Adipose tissue (tissue), 3 donors: ENCODE measurements around the gene DHRS13. TPM values are rescaled to one million over a fixed set of nuclear protein-coding genes. Genes with fewer than 3 reads are reported as not detected.
"Not testable (repeated sequence)": the region's sequence is repeated elsewhere in the genome, so short reads cannot be mapped to it uniquely, and the experiment has no call there.

Source experiments
- H3K27ac ChIP-seq: one replicate; pipeline ENCODE4 v1.5.1; 2013; ENCODE audit warnings: low read depth, low read length
- WGBS, 3 donors: extraction: QIAGEN DNeasy Blood & Tissue Kit; methylation state at CpG; one replicate each; pipeline ENCODE4 v1.1.7; 2013; 5-methylcytosine and 5-hydroxymethylcytosine counted together
- polyA plus RNA-seq, 3 donors: library from polyadenylated mRNA; stranded (reverse); fragments of 200-250 nt; gene quantifications; one replicate each; pipeline ENCODE4 v1.2.3, GENCODE V29; 2013
- donor health status: healthy with polysubstance abuse.
- donor health status: Bipolar disorder and iron deficiency.
- donor health status: healthy.

Gene DHRS13
- polyA plus RNA-seq, 3 donors: 3.9 to 6.5 (median 5.3) TPM

DNA sequence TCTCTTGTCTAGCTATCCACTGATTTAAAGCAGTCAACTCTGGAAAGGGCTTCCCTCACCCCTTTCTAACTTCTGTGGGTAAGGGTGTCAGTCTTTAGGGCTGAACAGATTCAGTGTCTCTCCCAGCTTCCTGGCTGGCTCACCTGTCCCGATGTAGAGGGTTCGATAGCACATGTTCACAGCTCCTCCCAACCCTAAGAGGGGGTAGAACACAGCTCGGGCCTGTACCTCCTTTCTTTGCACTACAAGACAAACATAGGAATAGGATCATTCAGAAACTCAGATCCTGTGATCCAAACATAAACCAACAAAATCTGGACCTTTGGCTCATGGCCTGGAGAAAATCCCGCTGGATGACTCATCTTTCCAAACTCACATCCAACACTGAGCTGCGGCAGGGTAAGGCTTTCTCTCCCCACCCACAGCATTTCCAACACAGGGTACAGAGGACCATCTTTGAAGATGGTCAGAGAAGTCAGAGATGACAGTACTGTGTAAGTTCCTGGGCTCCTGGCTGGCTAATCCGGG is 5.8 kb upstream of the DHRS13 start:
- H3K27ac ChIP-seq: no peak overlapping the region
- WGBS, 3 donors: 49 to 53% (median 50%) methylated on average over 6 of the region's 6 CpGs

DNA sequence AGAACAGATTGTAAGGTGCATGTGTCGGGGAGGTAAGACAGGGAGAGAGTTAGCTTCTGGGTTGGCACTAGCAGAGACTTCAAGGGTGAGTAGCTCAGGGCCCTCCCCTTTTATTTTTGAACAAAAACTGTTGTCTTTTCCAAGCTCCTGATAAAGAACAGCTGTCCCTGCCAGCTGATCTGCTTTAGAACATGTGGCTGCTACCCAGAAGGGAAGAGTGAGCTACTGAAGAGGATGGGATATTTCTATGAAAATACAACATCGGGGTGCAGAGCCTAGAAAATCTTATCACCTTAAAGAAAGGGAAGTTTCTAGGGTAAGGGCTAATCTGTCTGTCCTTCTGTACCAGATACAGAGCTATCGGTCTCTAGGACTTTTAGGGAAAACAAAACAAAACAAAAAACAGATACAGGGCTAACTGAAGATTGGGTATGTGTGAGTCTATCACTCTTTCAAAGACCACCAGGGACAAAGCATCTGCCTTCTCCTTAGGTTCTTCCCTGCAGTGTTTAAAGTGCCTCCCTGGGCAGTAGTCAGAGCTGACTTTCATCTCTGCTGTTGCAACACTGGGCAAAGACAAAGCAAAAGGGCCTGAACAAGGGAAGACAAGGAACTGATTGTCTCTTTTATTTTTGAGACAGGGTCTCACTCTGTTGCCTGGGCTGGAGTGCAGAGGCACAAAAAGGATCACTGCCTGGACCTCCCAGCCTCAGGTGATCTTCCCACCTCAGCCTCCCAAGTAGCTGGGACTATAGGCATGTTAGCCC is 5.0 kb upstream of the DHRS13 start:
- WGBS, 3 donors: 78 to 89% (median 83%) methylated on average over 3 of the region's 3 CpGs
- no peak overlapping the region for H3K27ac ChIP-seq

DNA sequence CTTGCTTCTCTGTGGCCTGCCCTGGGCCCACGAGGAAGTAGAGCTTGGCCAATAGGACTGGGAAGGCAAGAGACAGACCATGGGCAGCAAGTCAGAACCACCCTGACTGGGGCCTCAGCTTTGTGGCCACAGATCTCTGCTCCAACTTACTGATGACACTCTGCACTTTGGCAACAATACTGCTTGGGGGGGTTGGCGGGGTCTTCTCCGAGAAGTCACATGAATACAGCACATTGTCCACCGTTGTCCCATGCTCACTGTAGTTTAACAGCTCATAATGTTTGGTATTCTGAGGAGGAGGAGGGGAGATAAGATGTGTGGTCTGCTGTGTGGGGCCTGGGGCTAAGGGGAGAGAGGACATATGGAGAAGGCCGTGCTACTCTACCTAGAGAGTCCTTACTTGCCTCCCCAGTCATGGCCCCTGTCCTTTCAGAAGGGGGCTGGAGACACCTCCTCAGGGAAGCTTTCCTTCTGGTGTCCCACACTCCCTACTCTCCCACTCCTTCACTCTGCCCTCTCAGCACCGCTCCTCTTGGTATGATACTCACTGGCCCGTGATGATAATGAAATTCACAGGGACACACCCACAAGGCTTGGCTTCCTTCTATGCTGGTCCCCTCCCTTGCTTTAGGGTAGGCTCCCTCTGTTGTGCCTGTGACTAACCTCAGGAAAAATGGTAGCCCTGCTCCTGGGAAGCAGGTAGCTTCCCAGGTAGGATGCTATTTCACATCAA is 4.0 kb upstream of the DHRS13 start:
- WGBS, 3 donors: 61 to 77% (median 68%) methylated on average over 7 of the region's 7 CpGs
- no peak overlapping the region for H3K27ac ChIP-seq

DNA sequence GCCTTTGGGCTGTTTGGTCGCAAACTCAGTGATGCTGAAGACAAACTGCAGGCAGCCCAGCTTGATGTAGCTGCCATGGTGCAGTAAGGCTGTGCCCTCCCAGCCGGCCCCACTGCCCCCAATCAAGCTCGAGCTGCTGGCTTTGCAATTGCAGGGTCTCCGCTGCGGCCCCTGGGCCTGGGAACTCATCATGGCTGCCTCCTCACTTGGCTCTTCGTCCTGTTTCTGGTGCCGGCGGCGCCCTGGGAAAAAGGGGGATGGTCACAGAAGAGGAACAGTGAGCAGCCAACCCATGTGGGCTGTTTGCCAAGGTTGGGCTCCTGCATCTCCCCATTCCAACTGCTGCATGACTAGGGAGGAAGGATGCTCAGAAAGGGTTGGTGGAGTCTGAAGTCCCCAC is 3.4 kb upstream of the DHRS13 start:
- WGBS, 3 donors: 76 to 81% (median 80%) methylated on average over 9 of the region's 9 CpGs
- H3K27ac ChIP-seq: no peak overlapping the region

DNA sequence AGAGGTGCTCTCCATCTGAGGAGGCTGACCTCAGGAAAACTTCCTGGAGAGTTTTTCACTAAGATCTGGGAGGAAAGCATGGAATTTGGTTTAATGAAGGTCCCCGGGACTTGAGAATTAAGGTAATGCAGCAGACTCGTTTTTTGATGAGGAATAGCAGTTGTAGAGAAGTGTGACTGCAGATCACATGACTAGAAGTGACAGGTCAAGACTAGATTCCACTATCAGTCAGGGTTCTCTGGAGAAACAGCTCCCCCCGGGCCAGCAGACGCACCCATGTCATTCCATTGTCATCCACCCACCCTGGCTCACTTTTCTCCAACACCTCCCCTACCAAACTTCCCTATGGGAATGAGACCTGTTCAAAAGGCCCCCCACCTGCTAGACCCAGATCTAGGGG is 1.9 kb upstream of the DHRS13 start:
- WGBS, 3 donors: 57 to 75% (median 63%) methylated on average over 4 of the region's 4 CpGs
- H3K27ac ChIP-seq: no peak overlapping the region

DNA sequence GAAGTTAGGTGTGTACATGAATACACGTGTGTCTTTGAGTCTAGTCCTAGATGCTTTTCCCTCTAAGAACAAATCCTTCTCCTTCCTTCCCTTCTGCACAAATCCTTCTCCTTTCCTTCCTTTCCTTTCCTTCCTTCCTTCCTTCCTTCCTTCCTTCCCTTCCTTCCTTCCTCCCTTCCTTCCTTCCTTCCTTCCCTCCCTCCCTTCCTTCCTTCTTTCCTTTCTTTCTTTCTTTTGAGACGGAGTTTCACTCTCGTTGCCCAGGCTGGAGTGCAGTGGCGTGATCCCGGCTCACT is 615 bp upstream of the DHRS13 start:
- 55 to 60% (median 57%) methylated on average over 5 of the region's 5 CpGs for whole genome bisulfite sequencing, 3 donors
- not testable (repeated sequence) for H3K27ac ChIP-seq

DNA sequence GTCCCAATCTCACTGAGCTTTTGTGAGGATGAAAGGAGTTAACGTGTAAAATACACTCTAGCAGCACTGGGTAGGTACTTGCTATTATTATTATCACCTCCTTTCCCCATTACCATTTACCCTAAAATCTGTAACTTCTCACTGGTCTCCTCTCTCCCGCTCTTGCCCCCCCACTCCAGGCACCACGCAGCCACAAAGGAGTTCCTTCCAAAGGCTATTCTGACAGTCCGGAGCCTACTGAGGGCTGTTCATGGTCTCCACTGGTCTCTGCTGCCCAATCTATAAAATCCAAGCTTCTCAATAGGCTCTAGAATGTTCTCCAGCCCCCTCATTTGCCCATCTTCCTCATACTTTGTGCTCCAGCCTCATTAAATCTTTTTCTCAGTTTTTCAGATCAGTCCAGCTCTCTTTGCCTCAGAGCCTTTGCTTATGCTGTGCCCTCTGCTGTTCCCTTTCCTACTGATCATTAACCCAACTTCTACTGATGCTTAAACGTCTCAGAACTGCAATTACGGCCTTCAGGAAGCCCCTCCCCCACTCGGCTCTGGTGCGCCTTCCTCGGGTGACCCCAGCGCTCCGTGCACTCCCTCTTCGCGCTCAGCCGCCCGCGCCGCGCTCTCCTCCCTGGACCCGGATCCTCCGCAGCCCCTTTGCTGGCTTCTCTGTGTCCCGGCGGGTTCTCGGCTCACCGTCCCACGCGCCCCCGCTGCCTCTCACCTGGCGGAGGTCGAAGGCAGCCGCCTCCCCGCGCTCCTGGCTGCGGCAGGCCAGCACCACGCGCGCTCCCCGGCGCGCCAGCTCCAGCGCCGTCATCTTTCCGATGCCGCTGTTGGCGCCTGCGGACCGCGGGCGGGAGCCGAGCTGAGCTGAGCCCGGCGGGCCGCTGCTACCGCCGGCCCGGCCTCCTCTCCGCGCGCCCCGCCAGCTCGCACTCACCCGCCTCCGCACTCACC is 737 bp downstream of the DHRS13 start:
- 4 to 6% (median 5%) methylated on average over 46 to 62 of the region's 62 CpGs for WGBS, 3 donors
- H3K27ac ChIP-seq: peak overlapping the region; percentile 60

DNA sequence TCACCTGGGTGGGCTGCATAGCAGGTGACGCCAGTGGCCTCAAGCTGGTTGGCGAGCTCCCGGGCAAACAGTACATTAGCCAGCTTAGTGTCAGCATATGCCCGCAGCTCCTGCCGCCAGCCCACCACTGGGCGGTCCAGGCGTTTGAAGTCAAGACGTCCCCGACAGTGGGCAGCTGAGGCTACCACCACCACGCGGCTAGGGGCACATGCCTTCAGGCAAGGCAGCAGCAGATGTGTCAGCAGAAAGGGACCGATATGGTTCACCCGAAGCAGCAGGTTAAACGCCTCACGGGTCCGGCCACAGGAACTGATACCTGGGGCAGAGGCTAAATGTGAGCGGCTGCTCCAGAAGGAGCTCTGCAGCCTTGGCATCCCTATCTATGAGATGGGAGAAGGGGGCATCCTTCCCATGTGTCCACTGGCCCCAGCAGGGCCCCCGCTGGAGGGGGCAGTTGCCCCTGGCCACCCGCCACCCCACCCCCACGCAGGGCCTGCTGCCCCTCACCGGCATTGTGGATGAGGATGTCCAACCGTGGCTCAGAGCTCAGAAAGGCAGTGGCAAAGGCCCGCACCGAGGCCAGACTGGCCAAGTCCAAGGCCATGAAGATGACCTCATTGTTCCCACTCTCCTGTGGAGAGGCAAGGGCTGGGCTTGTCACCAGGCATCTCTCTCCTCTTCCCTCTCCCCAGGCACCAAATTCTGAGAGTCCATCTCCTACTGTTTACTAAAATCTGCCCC is 1.7 kb downstream of the DHRS13 start:
- WGBS, 3 donors: 86 to 95% (median 94%) methylated on average over 24 of the region's 24 CpGs
- no peak overlapping the region for H3K27ac ChIP-seq

DNA sequence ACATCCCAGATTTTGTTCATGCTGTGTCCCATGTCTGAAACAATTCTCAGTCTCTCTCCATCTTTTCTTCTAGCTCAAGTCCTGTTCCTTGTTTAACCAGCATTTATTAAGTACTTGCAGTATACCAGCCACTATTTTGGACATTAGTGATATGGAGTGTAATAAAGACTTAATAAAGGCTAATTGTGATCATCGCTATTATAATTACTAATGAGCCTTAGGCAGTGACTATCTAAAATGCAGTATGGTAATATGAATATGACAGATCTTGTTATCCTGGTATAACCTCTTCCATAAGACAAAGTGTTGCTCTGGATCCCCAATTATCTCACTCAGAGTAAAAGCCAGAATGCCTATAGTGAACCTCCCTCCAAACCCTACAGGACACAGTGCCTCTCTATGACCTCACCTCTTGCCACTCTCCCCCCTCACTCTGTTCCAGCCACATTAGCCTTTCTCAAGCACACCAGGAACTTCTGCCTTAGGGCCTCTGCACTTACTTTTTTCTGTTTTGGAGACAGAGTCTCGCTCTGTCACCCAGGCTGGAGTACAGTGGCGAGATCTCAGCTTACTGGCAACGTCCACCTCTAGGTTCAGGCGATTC is 3.6 kb downstream of the DHRS13 start:
- 95 to 98% (median 97%) methylated on average over 5 of the region's 5 CpGs for WGBS, 3 donors
- H3K27ac ChIP-seq: no peak overlapping the region

DNA sequence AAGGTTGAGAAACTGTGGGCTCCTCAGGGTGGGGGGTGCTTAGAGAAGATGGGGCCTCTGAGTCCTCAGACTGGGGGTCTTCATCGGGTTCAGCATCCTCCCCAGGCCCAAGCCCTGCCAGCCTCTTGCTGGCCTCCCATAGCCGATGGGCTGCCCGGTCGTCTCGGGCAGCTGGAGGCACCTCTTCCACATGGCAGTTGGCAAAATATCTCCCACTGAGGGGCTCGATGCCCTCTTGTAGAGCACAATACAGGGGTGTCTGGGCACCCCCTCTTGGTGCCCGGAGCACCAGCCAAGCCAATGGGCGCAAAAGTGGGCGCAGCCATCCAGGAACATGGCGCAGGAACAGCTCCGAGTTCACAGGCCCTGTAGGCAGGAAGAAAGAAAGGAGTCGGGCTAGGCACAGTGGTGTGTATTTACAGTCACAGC is 4.3 kb downstream of the DHRS13 start:
- WGBS, 3 donors: 88 to 94% (median 92%) methylated on average over 12 of the region's 12 CpGs
- H3K27ac ChIP-seq: no peak overlapping the region

DNA sequence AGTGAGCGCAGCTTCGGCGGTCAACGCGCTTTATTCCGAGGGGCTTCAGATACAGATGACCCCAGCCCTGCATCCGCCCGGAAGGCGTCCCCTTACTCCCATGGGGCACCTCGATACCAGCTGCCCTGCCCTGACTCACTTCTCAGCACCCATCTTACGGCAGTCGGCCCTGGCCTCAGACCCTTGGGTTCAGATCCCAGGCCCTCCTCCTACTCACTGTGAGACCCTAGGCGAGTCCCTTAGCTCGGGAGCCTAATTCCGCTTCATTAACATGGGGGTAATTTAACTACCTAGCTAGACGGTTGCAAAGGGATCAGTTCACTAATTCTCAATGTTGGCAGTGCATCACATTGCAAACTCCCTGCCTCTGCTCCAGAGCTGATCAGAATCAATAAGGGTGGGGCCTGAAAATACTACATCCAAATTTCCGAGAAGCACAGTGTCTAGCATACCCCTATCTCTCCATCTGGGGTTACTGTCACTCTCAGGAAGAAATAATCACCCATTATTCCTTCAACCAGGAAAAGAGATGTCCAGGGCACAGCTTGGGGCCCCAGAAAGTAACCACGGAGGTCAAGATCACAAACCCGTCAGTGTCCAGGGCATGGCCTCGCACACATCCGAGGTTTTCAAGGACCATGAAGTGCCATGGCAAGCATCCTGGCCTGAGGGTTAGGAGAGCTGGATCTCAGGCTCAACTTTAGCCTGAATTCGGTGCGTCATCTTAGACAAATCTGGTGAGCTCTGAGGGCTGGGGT is 4.9 kb downstream of the DHRS13 start:
- WGBS, 3 donors: 22 to 26% (median 22%) methylated on average over 16 to 23 of the region's 23 CpGs

DNA sequence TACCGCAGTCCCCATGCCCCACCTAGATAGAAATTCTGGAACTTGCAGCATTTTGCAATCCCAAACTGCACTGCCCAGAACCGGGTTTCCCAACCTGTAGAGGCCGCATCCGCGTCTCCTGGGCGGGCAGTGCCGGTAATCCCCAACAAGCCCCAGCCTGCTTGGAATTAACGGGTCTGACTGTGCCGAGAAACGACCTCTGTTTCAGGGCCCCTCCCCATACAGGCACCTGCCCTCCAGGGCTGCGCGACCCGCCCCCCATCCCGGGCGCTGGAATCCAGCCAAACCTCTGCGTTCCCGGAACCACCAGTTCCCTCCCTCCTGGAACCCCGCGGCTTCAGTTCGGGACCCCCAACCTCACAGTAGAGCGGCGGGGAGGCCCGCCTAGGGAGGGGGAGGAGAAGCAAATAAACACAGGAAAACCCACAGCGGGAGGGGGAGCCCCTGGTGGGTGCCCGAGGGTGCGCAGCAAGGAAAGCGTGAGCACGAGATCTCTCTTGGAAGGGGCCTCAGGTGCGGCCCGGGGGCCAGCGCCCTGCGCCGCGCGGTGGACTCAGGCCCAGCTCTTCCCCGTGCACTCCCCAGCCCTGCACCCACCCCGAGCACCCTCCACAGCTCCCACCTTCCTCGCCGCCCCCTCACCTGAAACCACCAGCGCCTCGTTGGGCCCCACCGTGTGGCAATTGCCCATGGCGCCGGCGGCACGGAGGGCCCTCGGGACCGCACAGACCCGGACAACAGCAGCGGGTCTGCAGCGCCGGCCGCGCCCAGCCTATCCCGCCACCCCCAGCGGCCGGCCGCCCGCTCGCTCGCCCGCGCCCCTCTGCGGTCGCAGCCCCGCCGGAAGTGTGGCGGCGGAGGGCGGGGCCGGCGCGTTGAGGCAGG is 5.8 kb downstream of the DHRS13 start, which contains the start of gene FLOT2:
Gene FLOT2 (minus strand): TSS at position 850 of the 885 bp plus-strand sequence. CDS start 159 bp downstream, at position 691.
- H3K27ac ChIP-seq: peak within 1 kb of the TSS; percentile 92
- 0 to 1% (median 0%) methylated on average over 55 to 73 of the region's 73 CpGs for WGBS, 3 donors

More for the DNA sequence above, 4.9 kb downstream of the DHRS13 start:
- peak overlapping the region; percentile 92 for H3K27ac ChIP-seq

DNA sequence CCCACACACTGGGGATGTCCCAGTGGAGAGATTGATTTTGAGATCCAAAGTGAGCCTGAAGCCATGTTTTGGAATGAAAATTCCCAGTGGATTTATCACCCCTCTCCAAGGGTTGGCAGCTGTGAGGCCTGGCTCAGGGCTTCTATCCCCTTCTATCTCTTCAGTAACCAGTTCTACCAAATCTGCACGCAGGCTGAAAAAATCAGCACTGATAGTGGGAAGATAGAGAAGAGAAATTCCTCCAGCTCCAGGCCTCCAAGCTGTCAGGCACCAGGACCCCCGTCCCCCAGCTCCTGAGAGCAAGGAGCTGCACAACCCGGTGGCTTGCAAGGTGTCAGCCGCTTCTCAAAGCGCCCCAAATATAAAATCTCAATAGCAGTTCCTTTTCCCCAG is 6.4 kb downstream of the DHRS13 start:
- H3K27ac ChIP-seq: peak overlapping the region; percentile 92
- 8 to 18% (median 9%) methylated on average over 5 of the region's 5 CpGs for WGBS, 3 donors

DNA sequence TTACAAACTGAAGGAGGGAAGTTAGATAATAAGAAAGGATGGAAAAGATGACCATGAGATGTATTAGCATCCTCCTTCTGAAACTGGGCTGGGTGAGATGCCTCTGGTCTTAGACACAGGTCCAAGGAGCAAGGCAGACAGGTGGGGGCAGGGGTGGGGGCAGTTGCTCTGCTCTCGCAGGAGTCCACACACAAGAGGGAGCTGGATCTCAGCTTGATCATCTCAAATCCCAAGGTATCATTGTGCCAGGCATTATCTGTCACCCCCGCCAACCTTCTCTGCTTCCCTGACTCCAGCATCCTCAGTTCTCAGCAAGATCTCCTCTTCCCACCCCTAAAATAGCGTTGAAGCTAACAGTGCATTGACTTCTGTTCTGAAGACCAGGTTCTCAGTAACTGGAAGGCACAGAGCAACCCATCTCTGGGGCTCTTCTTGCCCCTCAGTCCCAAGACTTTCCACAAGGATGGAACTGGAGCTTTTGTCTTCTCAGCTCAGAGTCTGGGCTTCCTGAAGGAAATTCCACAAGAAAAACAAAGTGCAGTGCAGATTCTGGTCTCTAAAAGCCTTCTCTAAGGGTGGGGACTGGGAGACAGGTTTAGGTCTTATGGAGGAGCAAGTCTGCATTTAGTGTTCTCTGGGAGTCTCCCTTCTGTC is 7.0 kb downstream of the DHRS13 start:
- WGBS, 3 donors: 50 to 65% (median 57%) methylated on average over 3 of the region's 3 CpGs
- H3K27ac ChIP-seq: peak overlapping the region; percentile 92
